GM21576 (cell line): ENCODE data around the gene AFF1.
"Not testable (repeated sequence)": the region's sequence is repeated elsewhere in the genome, so short reads cannot be mapped to it uniquely, and the experiment has no call there.

Experiments used
- ATAC-seq: cut with Tn5 transposase; IDR thresholded peaks from one replicate; pipeline ENCODE4 v1.9.1; 2021; ENCODE audit warnings: mild to moderate bottlenecking, moderate library complexity; ENCODE audit not compliant: unreplicated experiment

Gene AFF1

GRCh38 chr4:87007528-87008446 is 73.0 kb downstream of the AFF1 start:
- no peak for ATAC-seq

DNA sequence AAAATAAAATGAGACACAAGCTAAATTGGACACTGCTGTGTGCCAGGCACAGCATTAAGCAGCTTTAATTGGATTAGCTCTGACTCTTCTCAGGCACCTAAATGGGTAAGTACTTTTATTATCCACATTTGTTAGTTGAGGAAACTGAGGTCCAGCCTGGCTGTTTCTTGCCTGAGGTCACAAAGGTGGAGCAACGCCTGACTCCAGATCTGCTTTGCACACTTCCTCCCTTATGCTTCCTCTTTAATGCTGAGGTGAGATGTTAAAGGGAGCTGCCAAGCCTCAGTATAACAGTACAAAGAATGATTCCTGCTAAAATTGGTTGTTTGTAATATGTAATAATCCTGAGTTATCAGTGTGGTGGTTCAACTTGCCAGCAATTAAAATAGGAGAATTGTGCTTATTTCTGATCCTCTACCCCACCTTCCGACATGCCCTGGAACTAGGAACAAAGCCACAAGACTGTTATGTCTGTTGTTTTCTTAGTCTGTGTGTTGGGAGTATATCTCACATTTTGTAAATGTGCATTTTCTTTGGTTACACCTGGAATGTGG is 74.4 kb downstream of the AFF1 start:
- ATAC-seq = no peak

DNA sequence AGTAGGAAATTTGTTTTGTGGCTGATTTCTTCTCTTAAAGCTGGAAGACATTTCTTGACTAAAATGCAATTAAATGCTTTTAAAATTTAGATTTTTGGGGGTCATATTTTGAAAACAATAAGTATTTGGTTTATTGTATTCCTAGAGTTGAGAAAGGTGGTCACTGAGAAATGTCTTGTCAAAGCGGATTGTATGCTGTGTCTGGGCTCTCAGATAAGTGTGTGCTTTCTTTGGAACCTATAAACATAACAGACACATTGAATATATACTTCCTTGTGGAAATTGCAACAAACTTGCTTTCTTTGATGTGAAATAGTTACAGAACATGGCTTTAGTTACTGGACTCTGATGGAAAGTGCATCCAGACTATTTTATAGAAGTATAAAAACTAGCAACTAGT is 75.4 kb downstream of the AFF1 start:
- ATAC-seq = no peak

DNA sequence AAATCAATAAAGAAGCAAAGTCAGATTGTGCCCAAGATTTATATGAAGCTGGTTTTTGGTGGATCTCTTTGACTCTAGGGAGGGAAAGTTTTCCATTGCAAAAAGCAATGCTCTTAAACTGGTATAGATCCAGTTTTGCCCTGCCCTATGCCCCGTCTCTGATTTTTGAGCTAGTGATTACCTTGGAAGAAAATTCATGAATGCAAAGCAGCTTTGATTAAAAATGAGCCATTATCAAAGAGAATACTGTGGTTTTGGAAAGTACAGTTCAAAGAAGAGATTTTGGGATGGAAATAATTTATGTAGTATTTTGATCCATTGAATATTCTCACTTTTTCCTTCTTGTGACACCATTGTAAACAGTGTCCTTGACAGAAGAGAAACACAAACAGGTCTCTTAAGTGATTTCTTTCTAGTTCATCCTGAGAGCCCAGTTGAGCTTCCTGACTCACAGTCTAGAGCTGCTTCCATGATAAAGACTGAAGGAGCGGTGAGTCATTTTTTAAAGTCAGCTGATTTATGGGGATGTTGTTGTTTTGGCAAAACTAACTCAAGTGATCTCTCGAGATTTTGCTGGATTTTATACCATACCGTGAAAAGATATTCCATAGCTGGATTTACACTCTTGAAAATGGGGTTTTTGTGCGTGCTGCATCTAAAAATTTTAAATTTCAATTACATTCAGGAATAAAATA is 76.7 kb downstream of the AFF1 start:
- no peak for ATAC-seq

DNA sequence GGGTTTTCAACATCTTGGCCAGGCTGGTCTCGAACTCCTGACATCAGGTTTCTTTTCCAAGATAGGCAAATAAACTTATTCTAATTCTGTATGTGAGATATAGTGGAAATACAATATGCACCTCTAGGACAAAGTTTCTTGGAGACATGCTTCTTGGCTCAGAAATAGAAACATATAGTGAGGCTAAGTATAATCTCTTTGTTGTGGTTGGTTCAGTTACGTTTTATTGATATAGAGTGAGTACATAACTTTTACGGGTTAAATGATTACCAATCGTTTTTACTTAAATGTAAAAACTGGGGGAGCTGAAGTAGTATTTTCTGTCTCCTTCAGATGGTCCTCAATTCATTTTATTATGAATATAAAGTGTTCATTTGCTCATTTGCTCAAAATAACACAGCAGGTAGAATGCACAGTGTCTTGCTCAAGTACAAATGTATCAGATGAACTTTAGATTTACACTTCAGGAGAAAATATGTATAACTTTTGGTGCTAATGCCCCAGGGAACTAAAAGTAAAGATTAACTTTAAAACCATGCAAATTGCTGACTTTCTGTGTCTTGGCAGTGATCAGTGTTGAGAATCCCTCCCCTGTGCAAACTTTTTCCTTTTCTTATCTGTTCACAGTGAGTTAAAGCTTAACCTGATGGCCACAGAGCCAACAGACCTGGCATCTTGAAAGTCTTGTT is 77.6 kb downstream of the AFF1 start:
- ATAC-seq = peak; percentile 45

GRCh38 chr4:87012954-87013308 is 78.1 kb downstream of the AFF1 start:
- not testable (repeated sequence) for ATAC-seq

GRCh38 chr4:87014284-87014782 is 79.5 kb downstream of the AFF1 start:
- ATAC-seq = no peak

DNA sequence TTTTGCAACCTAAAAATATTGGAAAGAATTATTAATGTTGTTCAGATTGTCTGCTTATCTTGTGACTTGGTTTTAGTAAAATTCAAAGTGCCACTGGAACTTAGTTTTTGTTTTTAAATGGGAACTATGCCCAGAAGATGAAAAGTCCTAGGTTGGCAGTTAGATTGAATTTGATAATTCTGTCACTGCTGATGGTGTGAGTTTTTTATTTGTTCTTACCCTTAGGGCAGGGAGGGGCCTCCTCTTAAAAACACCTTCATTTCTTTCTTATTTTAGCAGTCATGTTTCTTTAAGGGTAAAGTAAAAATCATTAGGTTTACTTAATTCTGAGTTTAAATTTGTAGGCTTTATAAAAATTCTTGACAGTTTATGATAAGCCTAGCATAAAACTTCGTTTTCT is 80.6 kb downstream of the AFF1 start:
- ATAC-seq = no peak

DNA sequence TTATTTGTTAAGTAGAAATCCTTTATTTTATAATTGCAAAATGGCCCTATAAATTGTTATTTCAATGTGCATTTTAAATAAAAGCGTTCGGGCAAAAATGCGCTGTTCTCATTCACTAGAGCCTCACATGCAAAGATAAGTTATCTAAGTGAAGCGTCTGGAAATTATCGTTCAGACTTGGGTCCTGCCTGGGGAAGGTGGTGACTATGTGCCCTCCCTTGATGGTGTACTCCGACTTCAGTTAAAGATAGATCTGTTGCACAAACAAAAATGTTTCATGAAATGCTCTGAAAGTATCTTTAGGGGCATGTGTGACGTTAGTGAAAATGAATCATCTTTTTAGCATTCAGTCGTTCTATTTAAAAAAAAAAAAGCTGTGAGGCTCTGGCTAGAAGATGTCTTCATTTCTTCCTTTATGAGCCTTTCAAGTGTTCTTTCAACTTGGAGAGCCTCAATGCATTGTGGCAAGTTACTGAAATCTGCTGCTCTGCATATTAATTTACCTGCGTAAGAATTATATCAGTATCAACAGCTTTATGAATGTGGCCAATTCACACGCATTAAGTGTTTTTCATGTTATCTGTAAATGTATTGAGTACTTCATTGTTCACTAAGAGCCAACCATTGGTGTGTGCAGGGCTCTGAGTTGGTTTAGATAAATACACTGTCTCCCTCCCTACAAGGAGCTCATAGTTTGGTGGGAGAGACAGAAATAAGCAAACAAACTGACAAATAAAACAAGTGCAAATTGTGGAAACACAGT is 83.0 kb downstream of the AFF1 start:
- ATAC-seq = no peak

DNA sequence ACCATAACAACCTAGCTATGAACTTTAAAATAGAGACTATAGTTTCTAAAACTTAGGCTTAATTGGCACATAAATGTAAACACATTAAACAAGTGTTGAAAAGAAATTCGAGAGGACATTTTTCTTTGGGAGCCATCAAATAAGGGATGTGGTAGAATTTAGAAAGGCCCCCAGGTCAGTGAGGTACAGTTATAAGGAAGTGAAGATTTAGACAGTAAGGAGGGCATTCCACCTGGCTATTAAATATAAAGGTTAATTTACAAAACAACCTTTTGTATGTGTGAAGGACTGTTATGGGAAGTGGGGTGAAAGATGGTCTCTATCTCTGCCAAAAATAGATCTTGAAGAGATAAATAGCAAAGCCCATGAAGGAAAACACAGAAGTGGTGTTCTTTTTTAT is 83.9 kb downstream of the AFF1 start:
- no peak for ATAC-seq

DNA sequence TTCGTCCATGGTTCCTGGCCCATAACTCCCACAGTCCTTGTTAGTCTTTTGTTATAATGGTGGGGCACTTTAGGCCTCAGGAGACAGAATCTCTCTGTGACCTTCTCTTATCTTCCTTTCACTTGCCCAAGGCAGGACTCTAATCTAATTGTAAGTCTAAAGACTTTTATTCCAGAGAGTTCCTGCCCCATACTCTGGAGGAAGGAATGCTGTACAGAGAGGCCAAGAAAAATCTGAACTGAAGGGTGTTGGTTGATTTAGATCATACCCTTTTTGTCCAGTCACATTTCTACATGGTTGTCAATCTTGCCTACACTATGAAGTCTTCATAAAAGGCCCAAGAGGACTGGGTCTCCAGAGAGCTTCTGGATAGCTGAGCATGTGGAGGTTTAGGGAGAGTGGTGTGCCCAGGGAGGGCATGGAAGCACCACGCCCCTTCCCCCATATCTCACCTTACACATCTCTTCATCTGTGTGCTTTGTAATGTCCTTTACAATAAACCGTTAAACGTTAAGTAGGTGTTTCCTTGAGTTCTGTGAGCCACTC is 84.5 kb downstream of the AFF1 start:
- no peak for ATAC-seq

GRCh38 chr4:87019898-87020297 is 85.1 kb downstream of the AFF1 start:
- no peak for ATAC-seq

GRCh38 chr4:87024201-87024600 is 89.4 kb downstream of the AFF1 start:
- no peak for ATAC-seq

DNA sequence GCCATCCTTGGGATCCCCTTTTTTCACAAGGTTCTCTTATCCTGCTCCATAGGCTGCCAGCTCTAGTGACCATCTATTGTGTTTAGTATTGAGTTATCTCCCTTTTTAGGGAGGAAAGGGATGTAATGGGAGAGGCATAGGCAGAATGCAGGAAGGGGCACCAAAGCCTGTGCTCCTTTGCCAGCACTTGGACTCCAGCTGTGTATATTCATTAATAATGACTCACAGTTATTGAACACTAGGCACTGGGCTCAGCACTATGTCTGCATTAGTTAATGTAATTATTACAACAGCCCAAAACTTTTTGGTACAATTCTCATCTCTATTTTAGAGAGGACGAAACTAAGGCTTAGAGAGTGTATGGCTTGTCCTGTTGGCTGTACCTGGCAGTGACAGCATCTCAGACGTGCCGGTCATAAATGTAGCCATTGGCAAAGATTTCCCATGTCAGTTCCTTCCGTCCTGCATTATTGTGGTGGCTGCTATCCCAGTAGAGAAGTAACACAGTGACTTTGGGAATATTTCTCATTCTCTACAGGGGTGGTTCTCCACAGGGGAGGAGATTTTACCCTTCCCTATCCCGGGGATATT is 90.3 kb downstream of the AFF1 start:
- no peak for ATAC-seq

- peak; percentile 49 for ATAC-seq
Measured at GRCh38 chr4:87025614-87026041, 90.8 kb downstream of the AFF1 start.

DNA sequence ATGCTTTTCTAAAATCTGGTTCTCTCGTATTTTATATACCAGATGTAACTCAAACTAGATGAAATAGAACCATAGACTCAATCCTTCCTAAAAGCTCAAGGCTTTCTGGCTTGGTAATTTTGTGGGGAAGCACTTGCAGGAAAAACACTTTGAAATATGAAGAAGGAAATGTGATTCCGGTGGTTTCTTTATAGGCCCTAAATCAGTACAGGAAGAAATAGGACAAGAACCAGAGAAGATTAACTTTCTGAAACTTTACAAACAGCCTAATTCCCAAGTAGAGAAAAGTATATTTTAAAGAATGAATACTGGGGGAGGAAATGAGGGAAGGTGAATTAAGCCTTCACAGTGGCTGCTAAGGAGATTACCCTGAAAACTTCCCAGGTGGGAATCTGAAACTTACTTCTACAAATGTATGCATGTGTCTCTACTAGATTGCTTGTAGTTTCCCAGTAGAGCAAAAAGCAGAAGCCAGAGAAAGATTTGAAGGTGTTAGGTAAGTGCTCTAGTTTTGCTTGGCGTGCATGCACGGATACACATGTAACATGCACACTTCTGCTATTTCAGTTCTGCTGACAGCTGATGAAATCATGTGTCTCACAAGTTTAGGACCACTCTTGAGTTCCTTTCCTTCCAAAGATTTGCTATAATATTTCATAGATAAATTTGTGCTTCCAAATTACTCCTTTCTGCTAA is 92.1 kb downstream of the AFF1 start:
- ATAC-seq = peak; percentile 87

DNA sequence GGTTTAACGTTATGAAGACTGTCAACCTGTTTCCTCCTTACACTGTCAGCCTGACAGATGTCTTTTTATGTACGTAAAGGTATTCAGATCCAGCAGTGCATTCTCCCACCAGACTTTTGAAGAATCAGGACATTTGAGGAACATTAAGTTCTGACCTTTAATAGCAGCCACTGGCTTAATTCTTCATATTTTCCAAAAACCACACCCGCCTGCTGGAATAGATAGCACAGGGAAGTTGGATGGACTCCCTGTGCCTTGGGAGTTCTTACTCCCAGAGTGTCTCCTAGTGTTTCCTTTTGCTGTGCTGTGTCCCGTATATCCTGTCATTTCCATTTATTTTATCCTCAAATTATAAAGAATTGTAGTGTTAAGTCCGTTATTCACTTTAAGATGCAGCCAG is 94.5 kb downstream of the AFF1 start:
- no peak for ATAC-seq

DNA sequence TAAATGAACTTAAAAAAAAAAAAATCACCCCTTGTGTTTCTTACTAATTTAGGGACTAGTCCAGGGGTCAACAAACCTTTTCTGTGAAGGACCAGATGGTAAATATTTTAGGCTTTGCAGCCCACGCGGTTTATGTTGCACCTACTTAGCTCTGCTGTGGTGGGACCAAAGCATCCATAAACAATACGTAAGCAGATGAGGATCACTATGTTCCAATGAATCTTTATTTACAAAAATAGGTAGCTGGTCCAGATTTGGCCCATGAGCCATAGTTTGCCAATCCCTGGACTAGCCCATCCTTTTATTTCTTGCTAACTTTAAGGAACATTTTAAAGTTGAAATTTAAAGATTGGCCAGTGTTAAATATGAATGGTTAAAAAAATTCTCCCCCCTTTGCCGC is 95.3 kb downstream of the AFF1 start:
- no peak for ATAC-seq

- no peak for ATAC-seq
Measured at GRCh38 chr4:87030755-87031441, 96.1 kb downstream of the AFF1 start.
